Measurements from ENCODE around the gene CST9. TPM values are rescaled to one million over a fixed set of nuclear protein-coding genes. Genes with fewer than 3 reads are reported as not detected.

Gene CST9
- total and polyA plus RNA-seq, 2 of the 13 experiments (the other 11 are each of a cell fraction or from before 2014, with no cell fraction given) = 0.07 TPM; not detected in 1

DNA sequence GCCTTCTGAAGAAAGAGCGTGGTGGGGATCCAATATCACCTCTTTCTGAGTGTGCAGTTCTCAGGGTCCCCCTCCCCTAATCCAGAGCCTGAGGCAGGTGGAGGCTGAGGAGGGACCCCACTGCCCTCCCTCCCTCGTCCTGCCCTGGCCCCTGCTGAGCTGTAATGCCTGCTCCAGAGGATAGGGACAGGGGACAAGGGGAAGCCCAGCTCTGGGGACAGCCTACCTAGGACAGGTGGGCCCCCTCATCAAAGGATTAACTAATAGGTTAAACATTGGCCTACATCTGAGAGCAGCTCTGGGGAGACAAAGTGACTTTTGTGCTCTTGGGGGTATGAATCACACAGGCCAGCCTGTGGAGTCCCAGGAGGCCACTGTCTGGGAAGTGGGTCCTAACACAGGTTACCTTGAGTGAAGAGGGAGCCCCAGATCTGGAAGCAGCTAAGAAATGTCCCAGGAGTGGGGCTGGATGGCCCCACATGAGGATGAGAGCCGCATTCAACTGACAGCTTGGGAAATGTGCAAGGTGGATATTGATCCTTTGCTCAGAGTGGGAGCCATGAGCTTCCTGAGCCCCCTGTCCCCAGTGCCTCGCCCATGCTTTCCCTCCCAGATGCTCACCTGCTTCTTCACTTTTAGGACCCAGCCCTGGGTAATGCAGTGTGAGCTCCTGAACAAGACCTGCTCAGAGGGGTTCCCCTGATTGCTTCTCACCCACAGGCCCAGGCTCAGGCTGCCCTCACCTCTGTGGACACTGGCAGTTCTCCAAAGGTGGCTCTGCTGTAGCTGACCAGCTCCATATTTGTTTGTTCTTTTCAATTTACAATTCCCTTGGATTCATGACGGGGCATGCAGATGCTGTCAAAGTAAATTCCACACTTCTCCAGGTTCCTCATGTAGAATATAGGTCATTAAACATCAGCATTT, 19.6 kb downstream of the CST9 start (continued):
- TF ChIP-seq, protein P1, sequence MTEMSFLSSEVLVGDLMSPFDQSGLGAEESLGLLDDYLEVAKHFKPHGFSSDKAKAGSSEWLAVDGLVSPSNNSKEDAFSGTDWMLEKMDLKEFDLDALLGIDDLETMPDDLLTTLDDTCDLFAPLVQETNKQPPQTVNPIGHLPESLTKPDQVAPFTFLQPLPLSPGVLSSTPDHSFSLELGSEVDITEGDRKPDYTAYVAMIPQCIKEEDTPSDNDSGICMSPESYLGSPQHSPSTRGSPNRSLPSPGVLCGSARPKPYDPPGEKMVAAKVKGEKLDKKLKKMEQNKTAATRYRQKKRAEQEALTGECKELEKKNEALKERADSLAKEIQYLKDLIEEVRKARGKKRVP (CRISPR knock-in tag; IDR thresholded peaks at IDR 0.05) = no peak; a peak in 1 of 4 replicates
- TF ChIP-seq, protein P2, sequence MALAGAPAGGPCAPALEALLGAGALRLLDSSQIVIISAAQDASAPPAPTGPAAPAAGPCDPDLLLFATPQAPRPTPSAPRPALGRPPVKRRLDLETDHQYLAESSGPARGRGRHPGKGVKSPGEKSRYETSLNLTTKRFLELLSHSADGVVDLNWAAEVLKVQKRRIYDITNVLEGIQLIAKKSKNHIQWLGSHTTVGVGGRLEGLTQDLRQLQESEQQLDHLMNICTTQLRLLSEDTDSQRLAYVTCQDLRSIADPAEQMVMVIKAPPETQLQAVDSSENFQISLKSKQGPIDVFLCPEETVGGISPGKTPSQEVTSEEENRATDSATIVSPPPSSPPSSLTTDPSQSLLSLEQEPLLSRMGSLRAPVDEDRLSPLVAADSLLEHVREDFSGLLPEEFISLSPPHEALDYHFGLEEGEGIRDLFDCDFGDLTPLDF (CRISPR knock-in tag; IDR thresholded peaks at IDR 0.05) = no peak
- TF ChIP-seq SRSF1 (optimal IDR thresholded peaks at IDR 0.05; ENCODE audit: low read depth, low read length) (no peak), ZNF383 (CRISPR knock-in tag; IDR thresholded peaks at IDR 0.05; ENCODE audit: borderline replicate concordance) (no peak; the same call in 1 of the 2 replicates), NAIF1 (CRISPR knock-in tag; IDR thresholded peaks at IDR 0.05; ENCODE audit: borderline replicate concordance) (no peak), ZMYM4 (CRISPR knock-in tag; IDR thresholded peaks at IDR 0.05) (peak; percentile 63), NCOA1 (CRISPR knock-in tag; IDR thresholded peaks at IDR 0.05) (no peak), CHD2 (IDR thresholded peaks at IDR 0.05; ENCODE audit: low read depth, low read length) (no peak), HNRNPUL1 (IDR thresholded peaks at IDR 0.05; ENCODE audit: low read depth, low read length) (no peak), HNRNPL (IDR thresholded peaks at IDR 0.05; ENCODE audit: low read depth, low read length) (0 out of 2 replicates have a peak, but pooled peaks have one; percentile 21)
- TF ChIP-seq, protein P3, sequence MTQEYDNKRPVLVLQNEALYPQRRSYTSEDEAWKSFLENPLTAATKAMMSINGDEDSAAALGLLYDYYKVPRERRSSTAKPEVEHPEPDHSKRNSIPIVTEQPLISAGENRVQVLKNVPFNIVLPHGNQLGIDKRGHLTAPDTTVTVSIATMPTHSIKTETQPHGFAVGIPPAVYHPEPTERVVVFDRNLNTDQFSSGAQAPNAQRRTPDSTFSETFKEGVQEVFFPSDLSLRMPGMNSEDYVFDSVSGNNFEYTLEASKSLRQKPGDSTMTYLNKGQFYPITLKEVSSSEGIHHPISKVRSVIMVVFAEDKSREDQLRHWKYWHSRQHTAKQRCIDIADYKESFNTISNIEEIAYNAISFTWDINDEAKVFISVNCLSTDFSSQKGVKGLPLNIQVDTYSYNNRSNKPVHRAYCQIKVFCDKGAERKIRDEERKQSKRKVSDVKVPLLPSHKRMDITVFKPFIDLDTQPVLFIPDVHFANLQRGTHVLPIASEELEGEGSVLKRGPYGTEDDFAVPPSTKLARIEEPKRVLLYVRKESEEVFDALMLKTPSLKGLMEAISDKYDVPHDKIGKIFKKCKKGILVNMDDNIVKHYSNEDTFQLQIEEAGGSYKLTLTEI (CRISPR knock-in tag; conservative IDR thresholded peaks at IDR 0.05) = no peak
- TF ChIP-seq, protein P4, sequence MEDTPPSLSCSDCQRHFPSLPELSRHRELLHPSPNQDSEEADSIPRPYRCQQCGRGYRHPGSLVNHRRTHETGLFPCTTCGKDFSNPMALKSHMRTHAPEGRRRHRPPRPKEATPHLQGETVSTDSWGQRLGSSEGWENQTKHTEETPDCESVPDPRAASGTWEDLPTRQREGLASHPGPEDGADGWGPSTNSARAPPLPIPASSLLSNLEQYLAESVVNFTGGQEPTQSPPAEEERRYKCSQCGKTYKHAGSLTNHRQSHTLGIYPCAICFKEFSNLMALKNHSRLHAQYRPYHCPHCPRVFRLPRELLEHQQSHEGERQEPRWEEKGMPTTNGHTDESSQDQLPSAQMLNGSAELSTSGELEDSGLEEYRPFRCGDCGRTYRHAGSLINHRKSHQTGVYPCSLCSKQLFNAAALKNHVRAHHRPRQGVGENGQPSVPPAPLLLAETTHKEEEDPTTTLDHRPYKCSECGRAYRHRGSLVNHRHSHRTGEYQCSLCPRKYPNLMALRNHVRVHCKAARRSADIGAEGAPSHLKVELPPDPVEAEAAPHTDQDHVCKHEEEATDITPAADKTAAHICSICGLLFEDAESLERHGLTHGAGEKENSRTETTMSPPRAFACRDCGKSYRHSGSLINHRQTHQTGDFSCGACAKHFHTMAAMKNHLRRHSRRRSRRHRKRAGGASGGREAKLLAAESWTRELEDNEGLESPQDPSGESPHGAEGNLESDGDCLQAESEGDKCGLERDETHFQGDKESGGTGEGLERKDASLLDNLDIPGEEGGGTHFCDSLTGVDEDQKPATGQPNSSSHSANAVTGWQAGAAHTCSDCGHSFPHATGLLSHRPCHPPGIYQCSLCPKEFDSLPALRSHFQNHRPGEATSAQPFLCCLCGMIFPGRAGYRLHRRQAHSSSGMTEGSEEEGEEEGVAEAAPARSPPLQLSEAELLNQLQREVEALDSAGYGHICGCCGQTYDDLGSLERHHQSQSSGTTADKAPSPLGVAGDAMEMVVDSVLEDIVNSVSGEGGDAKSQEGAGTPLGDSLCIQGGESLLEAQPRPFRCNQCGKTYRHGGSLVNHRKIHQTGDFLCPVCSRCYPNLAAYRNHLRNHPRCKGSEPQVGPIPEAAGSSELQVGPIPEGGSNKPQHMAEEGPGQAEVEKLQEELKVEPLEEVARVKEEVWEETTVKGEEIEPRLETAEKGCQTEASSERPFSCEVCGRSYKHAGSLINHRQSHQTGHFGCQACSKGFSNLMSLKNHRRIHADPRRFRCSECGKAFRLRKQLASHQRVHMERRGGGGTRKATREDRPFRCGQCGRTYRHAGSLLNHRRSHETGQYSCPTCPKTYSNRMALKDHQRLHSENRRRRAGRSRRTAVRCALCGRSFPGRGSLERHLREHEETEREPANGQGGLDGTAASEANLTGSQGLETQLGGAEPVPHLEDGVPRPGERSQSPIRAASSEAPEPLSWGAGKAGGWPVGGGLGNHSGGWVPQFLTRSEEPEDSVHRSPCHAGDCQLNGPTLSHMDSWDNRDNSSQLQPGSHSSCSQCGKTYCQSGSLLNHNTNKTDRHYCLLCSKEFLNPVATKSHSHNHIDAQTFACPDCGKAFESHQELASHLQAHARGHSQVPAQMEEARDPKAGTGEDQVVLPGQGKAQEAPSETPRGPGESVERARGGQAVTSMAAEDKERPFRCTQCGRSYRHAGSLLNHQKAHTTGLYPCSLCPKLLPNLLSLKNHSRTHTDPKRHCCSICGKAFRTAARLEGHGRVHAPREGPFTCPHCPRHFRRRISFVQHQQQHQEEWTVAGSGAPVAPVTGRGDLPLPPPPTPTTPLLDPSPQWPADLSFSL (CRISPR knock-in tag; IDR thresholded peaks at IDR 0.05) = 0 out of 2 replicates have a peak, but pooled peaks have one; percentile 26
- TF ChIP-seq, protein P5, sequence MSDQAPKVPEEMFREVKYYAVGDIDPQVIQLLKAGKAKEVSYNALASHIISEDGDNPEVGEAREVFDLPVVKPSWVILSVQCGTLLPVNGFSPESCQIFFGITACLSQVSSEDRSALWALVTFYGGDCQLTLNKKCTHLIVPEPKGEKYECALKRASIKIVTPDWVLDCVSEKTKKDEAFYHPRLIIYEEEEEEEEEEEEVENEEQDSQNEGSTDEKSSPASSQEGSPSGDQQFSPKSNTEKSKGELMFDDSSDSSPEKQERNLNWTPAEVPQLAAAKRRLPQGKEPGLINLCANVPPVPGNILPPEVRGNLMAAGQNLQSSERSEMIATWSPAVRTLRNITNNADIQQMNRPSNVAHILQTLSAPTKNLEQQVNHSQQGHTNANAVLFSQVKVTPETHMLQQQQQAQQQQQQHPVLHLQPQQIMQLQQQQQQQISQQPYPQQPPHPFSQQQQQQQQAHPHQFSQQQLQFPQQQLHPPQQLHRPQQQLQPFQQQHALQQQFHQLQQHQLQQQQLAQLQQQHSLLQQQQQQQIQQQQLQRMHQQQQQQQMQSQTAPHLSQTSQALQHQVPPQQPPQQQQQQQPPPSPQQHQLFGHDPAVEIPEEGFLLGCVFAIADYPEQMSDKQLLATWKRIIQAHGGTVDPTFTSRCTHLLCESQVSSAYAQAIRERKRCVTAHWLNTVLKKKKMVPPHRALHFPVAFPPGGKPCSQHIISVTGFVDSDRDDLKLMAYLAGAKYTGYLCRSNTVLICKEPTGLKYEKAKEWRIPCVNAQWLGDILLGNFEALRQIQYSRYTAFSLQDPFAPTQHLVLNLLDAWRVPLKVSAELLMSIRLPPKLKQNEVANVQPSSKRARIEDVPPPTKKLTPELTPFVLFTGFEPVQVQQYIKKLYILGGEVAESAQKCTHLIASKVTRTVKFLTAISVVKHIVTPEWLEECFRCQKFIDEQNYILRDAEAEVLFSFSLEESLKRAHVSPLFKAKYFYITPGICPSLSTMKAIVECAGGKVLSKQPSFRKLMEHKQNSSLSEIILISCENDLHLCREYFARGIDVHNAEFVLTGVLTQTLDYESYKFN (CRISPR knock-in tag; conservative IDR thresholded peaks at IDR 0.05) = peak; percentile 93

All from HepG2 (cell line).